Liver (tissue), 9 donors: ENCODE results near the gene PGRMC1. TPM values are rescaled to one million over a fixed set of nuclear protein-coding genes. Genes with fewer than 3 reads are reported as not detected.

ENCODE experiments used
- DNase-seq: peaks from one replicate; pipeline ENCODE4 v3.0.0-alpha.2; 2017; ENCODE audit warnings: low spot score
- H3K27ac ChIP-seq, 2 donors: one replicate each; pipeline ENCODE4 v1.7.0; 2013; ENCODE audit warnings: inconsistent platforms in 2 of 2, low read length in 2 of 2, control low read depth in 1 of 2, low read depth in 1 of 2, mild to moderate bottlenecking in 1 of 2
- H3K27me3 ChIP-seq, 4 donors: one replicate each; pipeline versions ENCODE4 v1.6.1 to v1.7.0; 2013; ENCODE audit warnings: low read length in 3 of 4, inconsistent platforms in 1 of 4, mild to moderate bottlenecking in 1 of 4, moderate library complexity in 1 of 4; ENCODE audit not compliant: control insufficient read depth in 4 of 4, insufficient read depth in 4 of 4
- H3K36me3 ChIP-seq, 4 donors: one replicate each; pipeline versions ENCODE4 v1.6.1 to v1.7.0; 2013; ENCODE audit warnings: low read length in 3 of 4, mild to moderate bottlenecking in 3 of 4, low read depth in 1 of 4, moderate library complexity in 1 of 4; ENCODE audit not compliant: control insufficient read depth in 4 of 4, insufficient read depth in 3 of 4
- H3K4me1 ChIP-seq, 4 donors: one replicate each; pipeline versions ENCODE4 v1.6.1 to v1.7.0; 2013; ENCODE audit warnings: low read length in 3 of 4, mild to moderate bottlenecking in 3 of 4, moderate library complexity in 1 of 4; ENCODE audit not compliant: control insufficient read depth in 4 of 4, insufficient read depth in 4 of 4
- H3K4me3 ChIP-seq, 3 donors: one replicate each; pipeline versions ENCODE4 v1.6.1 to v1.7.0; 2013; ENCODE audit warnings: low read length in 3 of 3, control low read depth in 1 of 3, low read depth in 1 of 3, mild to moderate bottlenecking in 1 of 3
- H3K9ac ChIP-seq, 2 donors: one replicate each; pipeline ENCODE4 v1.7.0; 2013; ENCODE audit warnings: low read length in 2 of 2, mild to moderate bottlenecking in 2 of 2, moderate library complexity in 2 of 2, control low read depth in 1 of 2, low read depth in 1 of 2
- H3K9me3 ChIP-seq, 4 donors: one replicate each; pipeline versions ENCODE4 v1.6.1 to v1.7.0; 2013; ENCODE audit warnings: low read length in 3 of 4; ENCODE audit not compliant: control insufficient read depth in 4 of 4
- ATF3 ChIP-seq: IDR thresholded peaks from 2 replicates; pipeline ENCODE4 v1.6.1; 2016; ENCODE audit warnings: antibody characterized with exemption
- EGR1 ChIP-seq, 2 donors: IDR thresholded peaks; 2 replicates each; pipeline ENCODE4 v1.6.1; 2016 to 2018; ENCODE audit warnings: antibody characterized with exemption in 2 of 2, low read depth in 2 of 2
- FOXA1 ChIP-seq: IDR thresholded peaks from 2 replicates; pipeline ENCODE4 v1.6.1; 2016; ENCODE audit warnings: antibody characterized with exemption
- FOXA2 ChIP-seq: IDR thresholded peaks from 2 replicates; pipeline ENCODE4 v1.6.1; 2016; ENCODE audit warnings: antibody characterized with exemption
- HNF4A ChIP-seq, 2 donors: conservative IDR thresholded peaks; 2 replicates each; pipeline ENCODE4 v1.6.1; 2016; ENCODE audit warnings: antibody characterized with exemption in 2 of 2, mild to moderate bottlenecking in 2 of 2
- HNF4G ChIP-seq: IDR thresholded peaks from 2 replicates; pipeline ENCODE4 v1.6.1; 2016; ENCODE audit warnings: antibody characterized with exemption
- JUND ChIP-seq, 2 donors: IDR thresholded peaks; 2 replicates each; pipeline ENCODE4 v1.6.1; 2016; ENCODE audit warnings: antibody characterized with exemption in 2 of 2
- NR2F2 ChIP-seq: IDR thresholded peaks from 2 replicates; pipeline ENCODE4 v1.6.1; 2016; ENCODE audit warnings: antibody characterized with exemption
- RAD21 ChIP-seq, 2 donors: IDR thresholded peaks; 2 replicates each; pipeline ENCODE4 v1.6.1; 2016; ENCODE audit warnings: antibody characterized with exemption in 2 of 2, mild to moderate bottlenecking in 2 of 2
- REST ChIP-seq: IDR thresholded peaks from 2 replicates; pipeline ENCODE4 v1.6.1; 2016; ENCODE audit warnings: antibody characterized with exemption, mild to moderate bottlenecking
- RXRA ChIP-seq, 2 donors: IDR thresholded peaks; 2 replicates each; pipeline ENCODE4 v1.6.1; 2017 to 2018; ENCODE audit warnings: antibody characterized with exemption in 2 of 2, mild to moderate bottlenecking in 1 of 2
- SP1 ChIP-seq: IDR thresholded peaks from 2 replicates; pipeline ENCODE4 v1.6.1; 2018; ENCODE audit warnings: antibody characterized with exemption, mild to moderate bottlenecking
- TAF1 ChIP-seq: conservative IDR thresholded peaks from 2 replicates; pipeline ENCODE4 v1.6.1; 2016; ENCODE audit warnings: antibody characterized with exemption, mild to moderate bottlenecking
- YY1 ChIP-seq: IDR thresholded peaks from 2 replicates; pipeline ENCODE4 v1.6.1; 2016; ENCODE audit warnings: antibody characterized with exemption, mild to moderate bottlenecking
- WGBS: extraction: QIAGEN DNeasy Blood & Tissue Kit; methylation state at CpG from one replicate; pipeline ENCODE4 v1.1.7; 2013; 5-methylcytosine and 5-hydroxymethylcytosine counted together
- polyA plus RNA-seq, 2 donors: library from polyadenylated mRNA; stranded (reverse) in 1 of 2; unstranded in 1 of 2; fragments of 200-250 nt in 1 of 2; fragments of >200 nt in 1 of 2; fragmentation: Nextera tagmentation in 1 of 2; extraction: Ambion mirVana in 1 of 2; gene quantifications; one replicate each; pipeline versions ENCODE4 v1.2.1 to v1.2.3, GENCODE V29; 2013 to 2015
- total RNA-seq, 2 donors: library from RNA; depleted of rRNA; stranded (reverse); fragments of >200 nt; gene quantifications; one replicate each; pipeline ENCODE4 v1.2.3, GENCODE V29; 2014
- TF ChIP-seq, protein P1 (sequence below): fragments of 150-350 bp; IDR thresholded peaks from 2 replicates; pipeline ENCODE4 v1.5.1; 2017; ENCODE audit warnings: improper control_type of control experiment, low read depth, low read length; ENCODE audit not compliant: missing input control
- TF ChIP-seq, protein P2 (sequence below): IDR thresholded peaks from 2 replicates; pipeline ENCODE4 v1.6.1; 2016; ENCODE audit warnings: antibody characterized with exemption
- TF ChIP-seq, protein P3 (sequence below): IDR thresholded peaks from 2 replicates; pipeline ENCODE4 v1.6.1; 2016; ENCODE audit warnings: antibody characterized with exemption
- donor health status: healthy.
- donor health status: healthy.
- donor health status: healthy.
- donor health status: healthy.
- donor health status: healthy.

The PGRMC1 gene
- total and polyA plus RNA-seq, 4 donors, result 180 to 346 (median 290) TPM

GRCh38 chrX:119228512-119229252, 7.4 kb upstream of the PGRMC1 start:
- no peaks in the 10 kb centered on the region for H3K36me3 ChIP-seq
- TF ChIP-seq RAD21 (IDR thresholded peaks at IDR 0.05) (no peak), JUND (IDR thresholded peaks at IDR 0.05) (no peak), HNF4G (no peak), RXRA (IDR thresholded peaks at IDR 0.05) (no peak), FOXA1 (no peak), EGR1 (IDR thresholded peaks at IDR 0.05; ENCODE audit: low read depth in 2 of 2) (no peak), FOXA2 (no peak), HNF4A (conservative IDR thresholded peaks at IDR 0.05) (no peak), NR2F2 (no peak), SP1 (no peak), ATF3 (no peak), YY1 (no peak), TAF1 (no peak), REST (no peak)
- TF ChIP-seq, protein P1, sequence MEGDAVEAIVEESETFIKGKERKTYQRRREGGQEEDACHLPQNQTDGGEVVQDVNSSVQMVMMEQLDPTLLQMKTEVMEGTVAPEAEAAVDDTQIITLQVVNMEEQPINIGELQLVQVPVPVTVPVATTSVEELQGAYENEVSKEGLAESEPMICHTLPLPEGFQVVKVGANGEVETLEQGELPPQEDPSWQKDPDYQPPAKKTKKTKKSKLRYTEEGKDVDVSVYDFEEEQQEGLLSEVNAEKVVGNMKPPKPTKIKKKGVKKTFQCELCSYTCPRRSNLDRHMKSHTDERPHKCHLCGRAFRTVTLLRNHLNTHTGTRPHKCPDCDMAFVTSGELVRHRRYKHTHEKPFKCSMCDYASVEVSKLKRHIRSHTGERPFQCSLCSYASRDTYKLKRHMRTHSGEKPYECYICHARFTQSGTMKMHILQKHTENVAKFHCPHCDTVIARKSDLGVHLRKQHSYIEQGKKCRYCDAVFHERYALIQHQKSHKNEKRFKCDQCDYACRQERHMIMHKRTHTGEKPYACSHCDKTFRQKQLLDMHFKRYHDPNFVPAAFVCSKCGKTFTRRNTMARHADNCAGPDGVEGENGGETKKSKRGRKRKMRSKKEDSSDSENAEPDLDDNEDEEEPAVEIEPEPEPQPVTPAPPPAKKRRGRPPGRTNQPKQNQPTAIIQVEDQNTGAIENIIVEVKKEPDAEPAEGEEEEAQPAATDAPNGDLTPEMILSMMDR, result no peak
- TF ChIP-seq, protein P2, sequence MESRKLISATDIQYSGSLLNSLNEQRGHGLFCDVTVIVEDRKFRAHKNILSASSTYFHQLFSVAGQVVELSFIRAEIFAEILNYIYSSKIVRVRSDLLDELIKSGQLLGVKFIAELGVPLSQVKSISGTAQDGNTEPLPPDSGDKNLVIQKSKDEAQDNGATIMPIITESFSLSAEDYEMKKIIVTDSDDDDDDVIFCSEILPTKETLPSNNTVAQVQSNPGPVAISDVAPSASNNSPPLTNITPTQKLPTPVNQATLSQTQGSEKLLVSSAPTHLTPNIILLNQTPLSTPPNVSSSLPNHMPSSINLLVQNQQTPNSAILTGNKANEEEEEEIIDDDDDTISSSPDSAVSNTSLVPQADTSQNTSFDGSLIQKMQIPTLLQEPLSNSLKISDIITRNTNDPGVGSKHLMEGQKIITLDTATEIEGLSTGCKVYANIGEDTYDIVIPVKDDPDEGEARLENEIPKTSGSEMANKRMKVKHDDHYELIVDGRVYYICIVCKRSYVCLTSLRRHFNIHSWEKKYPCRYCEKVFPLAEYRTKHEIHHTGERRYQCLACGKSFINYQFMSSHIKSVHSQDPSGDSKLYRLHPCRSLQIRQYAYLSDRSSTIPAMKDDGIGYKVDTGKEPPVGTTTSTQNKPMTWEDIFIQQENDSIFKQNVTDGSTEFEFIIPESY, result no peak
- TF ChIP-seq, protein P3, sequence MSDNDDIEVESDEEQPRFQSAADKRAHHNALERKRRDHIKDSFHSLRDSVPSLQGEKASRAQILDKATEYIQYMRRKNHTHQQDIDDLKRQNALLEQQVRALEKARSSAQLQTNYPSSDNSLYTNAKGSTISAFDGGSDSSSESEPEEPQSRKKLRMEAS, result no peak
- no peak overlapping the region for H3K9ac ChIP-seq
- H3K9me3 ChIP-seq, result no peaks in the 10 kb centered on the region
- H3K27me3 ChIP-seq, result no peaks in the 10 kb centered on the region
- WGBS, result 86% methylated on average over 6 of the region's 6 CpGs
- H3K27ac ChIP-seq, result no peak overlapping the region
- H3K4me1 ChIP-seq, result no peaks in the 10 kb centered on the region
- DNase-seq, result no peak
- no peak overlapping the region for H3K4me3 ChIP-seq
